HG02938 (cell line): Measurements from ENCODE around the gene CORIN.

Source experiments
- ATAC-seq: cut with Tn5 transposase; IDR thresholded peaks from one replicate; pipeline ENCODE4 v1.9.1; 2021; ENCODE audit warnings: mild to moderate bottlenecking, moderate library complexity; ENCODE audit not compliant: unreplicated experiment

Gene CORIN

GRCh38 chr4:47646372-47646771 lies 191.5 kb downstream of the CORIN start:
- ATAC-seq, result no peak

- ATAC-seq, result no peak
These were observed 194.0 kb downstream of the CORIN start for GRCh38 chr4:47643845-47644244.

GRCh38 chr4:47642985-47643760 lies 194.7 kb downstream of the CORIN start:
- ATAC-seq, result no peak

- ATAC-seq, result no peak
These were observed 195.6 kb downstream of the CORIN start for GRCh38 chr4:47642191-47642830.

- no peak for ATAC-seq
These were observed 196.1 kb downstream of the CORIN start for GRCh38 chr4:47641755-47642154.

- ATAC-seq, result no peak
These were observed 197.0 kb downstream of the CORIN start for GRCh38 chr4:47640911-47641310.

GRCh38 chr4:47639531-47639930 lies 198.3 kb downstream of the CORIN start:
- no peak for ATAC-seq

- no peak for ATAC-seq
These were observed 206.7 kb downstream of the CORIN start for GRCh38 chr4:47631161-47631560.

GRCh38 chr4:47624031-47624441 lies 213.8 kb downstream of the CORIN start:
- ATAC-seq, result no peak

- no peak for ATAC-seq
These were observed 216.7 kb downstream of the CORIN start for GRCh38 chr4:47621181-47621580.

GRCh38 chr4:47619691-47620090 lies 218.2 kb downstream of the CORIN start:
- no peak for ATAC-seq

GRCh38 chr4:47617607-47618006 lies 220.3 kb downstream of the CORIN start:
- ATAC-seq, result peak; percentile 59

GRCh38 chr4:47615385-47615784 lies 222.5 kb downstream of the CORIN start:
- ATAC-seq, result no peak

GRCh38 chr4:47612116-47613023 lies 225.5 kb downstream of the CORIN start:
- ATAC-seq, result no peak

- ATAC-seq, result no peak
These were observed 231.4 kb downstream of the CORIN start for GRCh38 chr4:47606482-47606881.

GRCh38 chr4:47598896-47599295 lies 239.0 kb downstream of the CORIN start:
- no peak for ATAC-seq

- no peak for ATAC-seq
These were observed 239.5 kb downstream of the CORIN start for GRCh38 chr4:47598320-47598719.

GRCh38 chr4:47597696-47598095 lies 240.2 kb downstream of the CORIN start:
- no peak for ATAC-seq

- ATAC-seq, result no peak
These were observed 247.5 kb downstream of the CORIN start for GRCh38 chr4:47590325-47590724.

GRCh38 chr4:47579235-47579634 lies 258.6 kb downstream of the CORIN start:
- no peak for ATAC-seq

GRCh38 chr4:47577779-47578553 lies 259.9 kb downstream of the CORIN start:
- no peak for ATAC-seq
